ELF-1 (cell line): ENCODE measurements around the gene ADAM12.

Source experiments
- DNase-seq: peaks from one replicate; pipeline ENCODE4 v3.0.0-alpha.2; 2016; ENCODE audit warnings: low read depth, low spot score

The ADAM12 gene

GRCh38 chr10:126087796-126088505 is 300.3 kb downstream of the ADAM12 start:
- DNase-seq: peak; percentile 13

GRCh38 chr10:126087153-126087680 is 301.1 kb downstream of the ADAM12 start:
- no peak for DNase-seq

- DNase-seq: no peak
These were observed 302.5 kb downstream of the ADAM12 start for GRCh38 chr10:126085806-126086205.

DNA sequence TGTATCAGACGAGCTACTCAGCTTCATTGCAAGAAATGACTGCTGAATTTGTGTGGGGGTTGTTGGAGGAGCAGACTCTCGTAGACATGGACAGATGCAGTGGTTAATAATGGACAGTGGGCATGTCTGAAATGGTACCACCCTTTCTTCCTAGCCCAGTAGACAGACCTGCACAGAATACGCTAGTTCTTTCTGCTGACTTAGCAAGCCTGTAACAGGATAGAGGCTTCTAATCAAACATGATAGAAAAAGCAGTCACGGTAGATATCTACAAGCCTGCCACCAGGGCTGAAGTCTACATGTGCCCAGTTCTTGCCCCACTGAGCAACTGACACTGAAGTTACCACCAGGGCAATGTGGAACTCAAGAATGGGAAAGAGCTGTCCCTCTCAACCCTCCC is 303.9 kb downstream of the ADAM12 start:
- no peak for DNase-seq

DNA sequence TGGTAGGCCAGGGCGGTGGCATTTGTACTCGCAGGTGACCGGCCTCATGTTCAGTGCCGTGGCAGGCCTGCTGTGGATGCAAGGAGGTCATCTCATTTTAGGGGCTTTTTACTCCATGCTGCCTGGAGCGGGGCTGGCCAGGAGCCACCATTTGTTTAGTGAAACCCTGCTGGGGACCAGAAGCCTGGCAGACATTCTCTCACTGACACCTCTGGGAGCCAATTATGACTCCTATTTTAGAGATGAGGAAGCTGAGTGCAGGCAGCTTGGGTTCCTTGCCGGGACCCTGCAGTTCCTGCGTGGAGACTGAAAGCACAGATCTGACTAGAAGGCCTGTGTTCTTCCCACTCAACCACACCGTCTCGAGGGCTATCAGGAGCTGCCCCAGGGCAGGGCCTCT is 305.3 kb downstream of the ADAM12 start:
- DNase-seq: no peak

GRCh38 chr10:126081841-126082466 is 306.3 kb downstream of the ADAM12 start:
- DNase-seq: no peak

DNA sequence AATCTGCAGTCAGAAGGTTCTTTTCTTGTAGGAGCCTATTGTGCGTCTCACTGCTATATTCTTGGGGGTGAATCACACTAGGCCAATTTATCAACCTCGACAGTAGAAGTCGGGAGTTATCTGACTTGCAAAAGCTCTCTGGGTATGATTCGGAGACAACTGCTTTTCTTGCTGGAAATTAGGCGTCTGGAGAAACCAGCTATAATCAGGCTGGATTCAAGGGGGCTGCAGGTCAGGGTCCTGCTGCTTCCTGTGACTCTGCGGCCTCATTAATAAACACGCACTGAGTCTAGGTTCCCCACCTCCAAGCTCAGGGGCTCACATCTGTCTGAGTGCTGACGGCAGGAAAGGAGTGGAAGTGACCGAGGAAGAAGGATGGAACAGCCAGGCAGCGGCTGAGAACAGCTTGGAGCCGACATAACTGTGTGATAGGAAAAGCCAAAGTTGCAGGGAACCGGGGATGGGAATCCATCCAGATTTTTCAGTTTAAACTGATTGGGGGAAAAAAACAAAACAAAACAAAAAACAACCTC is 307.3 kb downstream of the ADAM12 start:
- no peak for DNase-seq

GRCh38 chr10:126080291-126080825 is 307.9 kb downstream of the ADAM12 start:
- no peak for DNase-seq

- no peak for DNase-seq
These were observed 313.3 kb downstream of the ADAM12 start for GRCh38 chr10:126075009-126075408.

DNA sequence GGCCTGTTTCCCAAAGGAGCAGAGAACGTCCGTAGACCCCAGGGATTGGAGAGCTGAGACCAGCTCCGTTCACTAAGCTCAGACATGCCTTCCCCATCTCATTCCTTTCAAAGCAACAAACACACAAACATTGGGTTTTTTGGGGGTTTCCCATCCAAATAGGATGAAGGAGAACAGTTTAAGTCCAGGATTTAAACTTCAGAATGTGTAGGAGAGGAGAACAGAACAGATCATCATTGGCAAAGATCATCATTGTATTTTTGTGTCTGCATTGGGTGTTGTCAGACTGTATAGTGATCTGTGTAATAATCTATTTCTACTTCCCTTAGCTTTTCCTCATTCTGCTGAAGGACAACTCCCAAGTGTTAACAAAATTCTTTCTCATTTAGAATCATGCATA is 314.0 kb downstream of the ADAM12 start:
- DNase-seq: no peak

DNA sequence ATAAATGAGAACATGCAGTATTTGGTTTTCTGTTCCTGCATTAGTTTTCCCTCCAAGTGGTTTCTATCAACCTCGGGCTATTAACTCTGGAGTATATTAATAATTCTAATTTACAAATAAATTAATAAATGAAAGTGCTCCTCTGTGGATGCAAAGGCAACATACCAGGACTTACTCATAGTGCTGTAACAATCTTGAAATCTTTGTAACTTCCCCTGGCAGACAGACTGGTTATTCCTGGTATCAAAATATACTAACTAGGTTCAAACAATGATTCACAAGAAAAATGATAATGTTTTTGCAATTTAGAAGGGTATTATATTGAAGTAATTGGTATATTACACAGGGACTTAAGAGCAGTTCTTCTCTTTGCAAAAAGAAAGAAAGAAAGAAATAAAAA is 314.7 kb downstream of the ADAM12 start:
- DNase-seq: no peak

DNA sequence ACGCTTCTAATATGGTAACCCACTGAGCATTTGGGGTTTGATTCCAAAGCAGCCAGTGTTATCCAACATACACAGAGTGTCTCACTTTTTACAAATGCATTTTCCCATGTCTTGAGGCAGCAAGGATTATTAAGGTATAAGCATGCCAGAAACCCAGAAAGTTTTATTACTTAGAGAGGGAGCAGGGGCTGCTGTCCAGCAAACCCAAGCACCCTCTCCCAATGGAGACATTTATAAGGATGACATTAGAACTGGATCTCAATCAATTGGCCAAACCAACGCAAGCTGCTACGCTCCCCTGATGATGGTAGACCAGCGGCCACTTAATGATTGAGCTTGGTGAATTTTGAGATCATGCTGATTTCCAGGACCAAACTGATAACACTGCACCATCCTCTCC is 315.7 kb downstream of the ADAM12 start:
- DNase-seq: no peak

GRCh38 chr10:126070476-126071215 is 317.6 kb downstream of the ADAM12 start:
- DNase-seq: no peak

GRCh38 chr10:126068322-126068721 is 320.0 kb downstream of the ADAM12 start:
- no peak for DNase-seq

GRCh38 chr10:126066456-126066855 is 321.8 kb downstream of the ADAM12 start:
- no peak for DNase-seq

DNA sequence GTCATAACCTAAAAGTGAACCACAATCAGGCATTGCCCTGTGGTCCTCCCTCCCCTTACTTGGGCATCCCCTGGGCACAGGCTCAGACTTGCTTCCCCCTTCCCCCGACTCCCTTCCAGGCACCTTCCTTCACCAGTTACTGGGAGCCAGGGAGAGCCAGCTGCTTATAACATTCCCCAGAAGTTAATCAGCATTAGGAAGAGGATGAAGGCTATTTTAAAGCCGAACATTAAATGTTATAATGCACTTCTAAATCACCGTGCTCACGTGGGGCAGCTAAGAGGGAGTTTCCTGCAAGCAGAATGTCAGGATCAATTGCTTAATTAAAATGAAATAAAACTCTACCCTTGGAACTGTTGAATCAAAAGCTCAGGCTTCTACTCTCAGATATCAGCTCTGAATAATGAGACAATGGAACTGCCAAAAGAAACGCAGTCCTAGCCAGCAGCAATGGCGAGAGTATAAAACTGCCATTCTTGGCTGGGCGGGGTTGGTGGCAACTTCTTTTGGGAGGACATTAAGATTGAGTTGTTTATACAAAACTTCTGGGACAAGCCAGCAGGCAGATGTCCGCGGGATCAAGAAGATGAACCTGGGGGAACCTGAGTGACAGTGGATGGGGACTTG is 322.4 kb downstream of the ADAM12 start:
- DNase-seq: no peak

DNA sequence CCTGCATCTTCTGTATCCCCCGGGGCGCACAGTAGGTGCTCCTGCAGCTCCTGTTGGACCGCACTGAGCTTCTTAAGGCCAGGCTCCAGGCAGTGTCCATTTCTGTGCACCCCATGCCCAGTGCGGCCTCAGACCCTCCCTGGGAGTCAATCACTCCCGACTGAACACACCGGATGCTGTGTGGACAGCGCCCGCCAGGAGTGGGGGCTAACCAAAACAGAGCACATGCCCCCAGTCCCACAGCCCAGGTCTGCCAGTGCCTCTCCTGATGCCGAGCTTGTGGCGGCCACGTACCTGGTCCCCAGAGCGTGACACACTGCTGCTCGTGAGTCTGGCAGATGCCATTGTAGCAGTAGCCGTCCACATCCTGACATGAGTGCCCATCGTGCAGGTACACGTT is 323.8 kb downstream of the ADAM12 start:
- DNase-seq: no peak

DNA sequence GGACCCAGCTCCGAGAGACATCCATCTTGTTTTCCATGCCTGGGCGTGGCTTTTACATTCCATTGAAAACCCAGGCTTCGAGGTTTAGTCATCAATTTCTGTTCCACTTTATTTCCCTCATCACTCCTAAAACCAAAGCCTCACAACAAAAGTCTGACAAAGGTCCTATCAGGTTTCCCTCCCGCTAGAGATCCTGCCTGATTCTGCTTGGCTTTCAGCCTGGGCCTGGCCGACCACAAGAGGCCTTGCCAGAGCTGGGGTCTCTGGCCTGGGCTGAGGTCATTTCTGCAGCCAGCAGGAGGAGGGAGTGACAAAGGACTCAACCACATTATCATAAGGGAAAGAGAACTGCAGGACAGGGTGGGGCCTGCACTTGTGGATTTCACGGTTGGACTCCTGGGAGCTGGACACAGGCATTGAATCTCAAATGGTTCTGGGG is 324.9 kb downstream of the ADAM12 start:
- DNase-seq: peak; percentile 43

DNA sequence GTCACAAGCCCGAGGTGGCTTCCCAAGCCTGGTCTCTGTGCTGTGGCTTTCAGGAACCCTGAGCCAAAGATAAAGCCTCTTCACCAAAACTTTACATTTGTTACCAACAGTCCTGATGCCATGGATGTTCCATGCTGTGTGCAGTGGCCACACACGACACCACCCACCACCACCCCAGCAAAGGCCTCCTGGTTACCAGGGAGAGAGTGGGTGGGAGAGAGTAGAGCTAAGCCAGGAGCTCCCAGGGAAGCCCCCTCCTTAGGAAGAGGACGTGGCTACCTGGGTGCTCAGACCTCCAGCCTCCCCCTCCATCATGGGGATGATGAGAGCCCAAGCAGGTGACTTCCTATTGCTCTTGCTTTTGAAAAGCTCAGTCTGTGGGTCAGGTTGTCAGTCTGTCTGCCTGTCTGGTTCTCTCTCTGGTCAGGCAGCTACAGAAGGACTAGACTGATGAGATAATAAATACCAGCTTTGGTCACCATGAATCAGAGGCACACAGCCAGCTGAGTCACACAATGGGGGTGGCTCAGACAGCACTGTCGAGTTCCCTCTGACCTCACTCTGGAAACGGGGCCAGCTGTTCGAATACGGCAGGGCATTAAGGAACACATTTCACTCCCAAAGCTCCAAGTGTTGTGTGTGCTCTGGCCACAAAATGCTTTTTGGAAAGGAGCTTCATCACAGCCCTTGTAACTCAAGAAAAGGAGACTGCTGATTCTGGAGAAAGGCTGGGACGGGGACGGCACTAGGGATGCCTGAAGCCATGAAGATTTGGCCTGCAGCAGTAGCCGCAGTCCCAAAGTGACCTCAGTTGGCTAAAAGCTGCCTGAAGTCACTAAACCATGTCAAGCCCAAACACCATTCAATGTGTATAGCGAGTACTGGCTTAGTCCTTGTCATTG is 325.9 kb downstream of the ADAM12 start:
- DNase-seq: peak; percentile 43

DNA sequence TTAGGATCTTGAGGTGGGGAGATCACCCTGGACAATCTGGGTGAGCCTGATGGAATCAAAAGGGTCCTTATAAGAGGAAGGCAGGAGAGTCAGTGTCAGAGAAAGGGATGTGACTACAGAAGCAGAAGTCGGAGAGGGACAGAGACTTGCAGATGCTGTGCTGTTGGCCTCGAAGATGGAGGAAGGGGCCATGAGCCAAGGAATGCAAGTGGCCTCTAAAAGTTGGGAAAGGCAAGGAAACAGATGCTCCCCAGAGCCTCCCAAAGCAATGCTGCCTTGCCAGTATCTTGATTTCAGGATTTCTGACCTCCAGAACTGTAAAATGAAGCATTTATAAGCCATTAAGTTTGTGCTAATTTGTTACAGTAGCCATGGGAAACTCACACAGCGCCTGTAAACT is 326.8 kb downstream of the ADAM12 start:
- DNase-seq: no peak
